Measurements from ENCODE around the gene C16orf86. TPM values are rescaled to one million over a fixed set of nuclear protein-coding genes. Genes with fewer than 3 reads are reported as not detected.

Gene C16orf86
- total RNA-seq, 1 experiment from 2014 or later = 0.79 TPM

- intact Hi-C loops (cut with micrococcal nuclease) = no loop called here
- TF ChIP-seq ELF1 (IDR thresholded peaks at IDR 0.05; ENCODE audit: borderline replicate concordance, low read depth) (no peak), CEBPB (IDR thresholded peaks at IDR 0.05; ENCODE audit: low read depth) (no peak), FOSL1 (IDR thresholded peaks at IDR 0.05; ENCODE audit: low read depth) (no peak), EZH2phosphoT487 (IDR thresholded peaks at IDR 0.05; ENCODE audit: borderline replicate concordance) (no peak), JUND (IDR thresholded peaks at IDR 0.05) (no peak), ATF3 (IDR thresholded peaks at IDR 0.05) (no peak), RAD21 (IDR thresholded peaks at IDR 0.05; ENCODE audit: low read depth) (no peak), REST (IDR thresholded peaks at IDR 0.05; ENCODE audit: low read depth) (no peak), CBX3 (IDR thresholded peaks at IDR 0.05; ENCODE audit: low read depth) (no peak)
- DNase-seq (ENCODE audit: low read depth, low spot score) (no peak), ATAC-seq (no peak)
- H3K4me3 ChIP-seq (replicated peaks in 1 of 2; ENCODE audit: low read depth in 1 of 2, low read length in 2 of 2) = no peak overlapping the region
- BruUV-seq (replicated peaks) = no TSS peak
- H3K9me2 ChIP-seq (ENCODE audit: insufficient read depth) = no peaks in the 10 kb centered on the region
- RAD21 ChIA-PET (ENCODE audit: low non-redundant PET in 1 of 2, low total read pairs in 2 of 2, uncharacterized antibody in 2 of 2, unreplicated experiment in 2 of 2) = no interaction called here
- no peaks in the 10 kb centered on the region for H3K9me3 ChIP-seq (ENCODE audit: control insufficient read depth in 1 of 2, insufficient read depth in 1 of 2, low read depth in 1 of 2, low read length in 2 of 2)
- POLR2A ChIA-PET = interaction anchor here (0.8 kb wide), 1 partner anchor 27 kb away, joined by 3 read pairs; no protein-coding TSS in a partner anchor
- peaks cover 31 to 46% of the 10 kb centered on the region in 2 experiments; a peak in 3 of 4 replicates for H3K36me3 ChIP-seq (ENCODE audit: control insufficient read depth in 1 of 2, insufficient read depth in 2 of 2, low read length in 2 of 2)
- no peak overlapping the region for H3K4me2 ChIP-seq (ENCODE audit: low read length)
- H2AFZ ChIP-seq (ENCODE audit: low read depth, low read length, poor library complexity, severe bottlenecking) = no peak overlapping the region
- H3K27me3 ChIP-seq (ENCODE audit: insufficient read depth, low read length) = no peaks in the 10 kb centered on the region
- CTCF ChIA-PET = interaction anchor here (2.3 kb wide), 1 partner anchor 107 kb away, joined by 6 read pairs; no protein-coding TSS in a partner anchor
- no peak overlapping the region for H3K27ac ChIP-seq (ENCODE audit: low read depth, low read length)
- no peaks in the 10 kb centered on the region for H3K4me1 ChIP-seq (ENCODE audit: control insufficient read depth in 1 of 2, insufficient read depth in 2 of 2, low read length in 2 of 2)
- H3K9ac ChIP-seq (ENCODE audit: low read length) = no peak overlapping the region
- peaks cover 14% of the 10 kb centered on the region; the same call in 1 of the 2 replicates for H3K79me2 ChIP-seq (ENCODE audit: insufficient read depth, low read length)
- H4K20me1 ChIP-seq (ENCODE audit: insufficient read depth) = peaks cover 6% of the 10 kb centered on the region; the same call in 1 of the 2 replicates
Observed at GRCh38 chr16:67628216-67628615, 38.4 kb upstream of the C16orf86 start.

Measured in HCT116 (cell line).